Endothelial cell (in vitro differentiated cells): ENCODE data around the gene GALNT9. TPM values are rescaled to one million over a fixed set of nuclear protein-coding genes. Genes with fewer than 3 reads are reported as not detected.
A peak's percentile ranks its signal among the peaks of the same experiment; 100 is the strongest.

Experiments
- DNase-seq: peaks from one replicate; pipeline ENCODE4 v3.0.0; 2021; ENCODE audit warnings: low spot score
- H3K27ac Mint-ChIP-seq: one replicate; pipeline ENCODE4 v1.8.0; 2021; ENCODE audit warnings: mixed read lengths, inconsistent platforms; ENCODE audit not compliant: unreplicated experiment
- H3K27me3 Mint-ChIP-seq: one replicate; pipeline ENCODE4 v1.8.0; 2021; ENCODE audit warnings: mild to moderate bottlenecking, moderate library complexity, mixed read lengths, inconsistent platforms; ENCODE audit not compliant: unreplicated experiment
- H3K36me3 Mint-ChIP-seq: one replicate; pipeline ENCODE4 v1.8.0; 2021; ENCODE audit warnings: mild to moderate bottlenecking, low read depth, mixed read lengths, inconsistent platforms; ENCODE audit not compliant: unreplicated experiment
- H3K4me1 Mint-ChIP-seq: one replicate; pipeline ENCODE4 v1.8.0; 2021; ENCODE audit warnings: mild to moderate bottlenecking, mixed read lengths, inconsistent platforms; ENCODE audit not compliant: unreplicated experiment
- H3K4me3 Mint-ChIP-seq: one replicate; pipeline ENCODE4 v1.8.0; 2021; ENCODE audit warnings: mild to moderate bottlenecking, mixed read lengths, inconsistent platforms; ENCODE audit not compliant: unreplicated experiment
- H3K9me3 Mint-ChIP-seq: one replicate; pipeline ENCODE4 v1.8.0; 2021; ENCODE audit warnings: mixed read lengths, inconsistent platforms; ENCODE audit not compliant: unreplicated experiment
- CTCF ChIP-seq: fragments of 200-600 bp; sonication (generic); IDR thresholded peaks from one replicate; pipeline ENCODE4 v1.5.0; 2021; ENCODE audit warnings: antibody characterized with exemption; ENCODE audit not compliant: unreplicated experiment
- total RNA-seq: library from RNA; stranded (reverse); fragmentation: NEBNext Ultra II Directional; extraction: Animal tissue kit (Norgen Biotek cat#: 25700); gene quantifications from one replicate; pipeline ENCODE4 v1.2.1, GENCODE V29; 2021; ENCODE audit not compliant: unreplicated experiment

Gene GALNT9
- total RNA-seq, 1 donor from 2014 or later, result not detected

DNA sequence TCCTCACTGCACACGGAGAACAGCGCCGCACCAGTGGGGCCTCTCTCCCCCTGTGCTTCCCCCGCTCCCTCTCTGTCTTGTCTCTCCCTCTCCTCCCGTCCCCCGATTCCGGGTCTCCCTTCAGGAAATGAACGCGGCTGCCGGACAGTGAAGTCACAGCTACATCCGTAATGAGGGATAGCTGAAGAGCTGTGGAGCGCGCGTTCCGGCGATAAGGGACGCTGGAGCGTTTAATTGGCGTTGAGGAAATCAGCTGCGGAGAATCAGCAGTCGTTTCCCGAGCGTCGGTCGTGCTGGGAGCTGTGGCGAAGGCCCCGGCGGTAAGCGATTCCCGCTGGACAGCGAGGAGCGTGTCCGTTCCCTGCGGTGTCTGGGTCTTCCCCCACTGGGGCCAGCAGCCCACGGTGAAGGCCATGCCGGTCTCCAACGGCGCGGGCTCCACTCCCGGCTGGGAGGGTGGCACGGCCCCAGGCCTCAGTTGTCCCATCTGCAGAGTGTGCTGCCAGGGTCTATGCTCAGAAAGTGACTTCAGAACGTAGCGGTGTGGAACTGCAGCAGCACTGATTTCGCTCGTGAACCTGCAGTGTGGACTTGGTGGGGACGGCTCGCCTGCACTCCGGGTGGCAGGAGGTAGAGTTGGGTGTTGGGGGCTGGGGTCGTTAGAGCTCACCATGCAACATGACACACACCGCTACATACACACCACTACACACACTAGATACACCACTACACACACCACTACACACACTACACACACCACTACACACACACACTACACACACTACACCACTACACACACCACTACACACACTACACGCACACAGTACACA, 174.2 kb downstream of the GALNT9 start:
- Mint-ChIP-seq H3K27ac (no peak overlapping the region), H3K36me3 (peaks cover 3% of the 10 kb centered on the region), H3K4me1 (no peaks in the 10 kb centered on the region), H3K9me3 (no peaks in the 10 kb centered on the region), H3K27me3 (peaks cover 4% of the 10 kb centered on the region), H3K4me3 (no peak overlapping the region)
- no peak for TF ChIP-seq CTCF
- no peak for DNase-seq

GRCh38 chr12:132154341-132154761, 175.0 kb downstream of the GALNT9 start:
- Mint-ChIP-seq H3K36me3 (no peaks in the 10 kb centered on the region), H3K4me1 (no peaks in the 10 kb centered on the region), H3K9me3 (no peaks in the 10 kb centered on the region), H3K4me3 (no peak overlapping the region), H3K27ac (no peak overlapping the region), H3K27me3 (peaks cover 2% of the 10 kb centered on the region)
- TF ChIP-seq CTCF, result no peak
- no peak for DNase-seq

GRCh38 chr12:132153501-132154340, 175.7 kb downstream of the GALNT9 start:
- peaks cover 1% of the 10 kb centered on the region for H3K27me3 Mint-ChIP-seq
- no peak overlapping the region for H3K4me3 Mint-ChIP-seq
- TF ChIP-seq CTCF, result peak; percentile 69
- no peaks in the 10 kb centered on the region for H3K4me1 Mint-ChIP-seq
- H3K9me3 Mint-ChIP-seq, result no peaks in the 10 kb centered on the region
- DNase-seq, result peak; percentile 78
- no peak overlapping the region for H3K27ac Mint-ChIP-seq
- no peaks in the 10 kb centered on the region for H3K36me3 Mint-ChIP-seq

- Mint-ChIP-seq H3K27me3 (no peaks in the 10 kb centered on the region), H3K4me3 (no peak overlapping the region), H3K9me3 (no peaks in the 10 kb centered on the region), H3K36me3 (no peaks in the 10 kb centered on the region), H3K27ac (no peak overlapping the region), H3K4me1 (no peaks in the 10 kb centered on the region)
- no peak for DNase-seq
- TF ChIP-seq CTCF, result no peak
These were observed 176.4 kb downstream of the GALNT9 start for GRCh38 chr12:132152953-132153352.
